Measurements from ENCODE around the gene SEMA4D. TPM values are rescaled to one million over a fixed set of nuclear protein-coding genes. Genes with fewer than 3 reads are reported as not detected.

Gene SEMA4D
- total RNA-seq, 3 donors from 2014 or later, result 20.9 to 26.9 (median 23.1) TPM

DNA sequence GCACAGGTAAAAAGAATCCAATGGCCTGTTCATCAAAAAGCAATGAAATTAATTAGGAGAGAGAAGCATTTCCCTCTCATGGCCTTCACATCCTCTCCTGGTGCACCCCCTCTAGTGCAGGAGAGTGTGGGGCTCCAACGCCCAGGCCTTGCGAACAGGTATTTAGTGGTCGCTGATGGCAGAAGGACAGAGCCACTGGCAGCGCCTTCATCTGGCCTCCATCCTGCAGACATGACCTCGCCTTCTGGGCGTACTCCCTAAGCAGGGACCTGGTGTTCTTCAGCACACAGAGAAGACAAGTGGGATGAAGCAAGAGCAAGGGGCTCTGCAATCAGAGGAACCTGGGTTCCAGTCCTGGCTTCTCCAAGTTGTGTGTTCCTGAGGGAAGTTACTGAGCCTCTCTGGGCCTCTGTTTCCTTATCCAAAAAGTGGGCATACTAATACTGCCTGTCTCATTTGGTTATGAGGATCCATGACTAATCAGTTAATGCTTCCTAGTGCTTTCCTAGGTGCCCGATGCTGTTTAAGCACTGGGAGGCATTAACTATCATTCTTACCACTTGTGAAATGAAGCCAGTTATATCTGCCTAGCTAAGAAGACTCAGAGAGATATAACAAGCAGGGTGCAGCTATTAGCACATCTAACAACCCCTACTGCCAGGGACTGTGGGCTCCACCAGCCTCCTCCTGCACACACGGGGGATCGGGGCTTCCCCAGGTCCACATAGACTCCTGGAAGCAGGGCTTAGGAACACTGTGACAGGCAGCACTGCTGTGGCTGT lies 77.3 kb downstream of the SEMA4D start:
- TF ChIP-seq, protein P1, sequence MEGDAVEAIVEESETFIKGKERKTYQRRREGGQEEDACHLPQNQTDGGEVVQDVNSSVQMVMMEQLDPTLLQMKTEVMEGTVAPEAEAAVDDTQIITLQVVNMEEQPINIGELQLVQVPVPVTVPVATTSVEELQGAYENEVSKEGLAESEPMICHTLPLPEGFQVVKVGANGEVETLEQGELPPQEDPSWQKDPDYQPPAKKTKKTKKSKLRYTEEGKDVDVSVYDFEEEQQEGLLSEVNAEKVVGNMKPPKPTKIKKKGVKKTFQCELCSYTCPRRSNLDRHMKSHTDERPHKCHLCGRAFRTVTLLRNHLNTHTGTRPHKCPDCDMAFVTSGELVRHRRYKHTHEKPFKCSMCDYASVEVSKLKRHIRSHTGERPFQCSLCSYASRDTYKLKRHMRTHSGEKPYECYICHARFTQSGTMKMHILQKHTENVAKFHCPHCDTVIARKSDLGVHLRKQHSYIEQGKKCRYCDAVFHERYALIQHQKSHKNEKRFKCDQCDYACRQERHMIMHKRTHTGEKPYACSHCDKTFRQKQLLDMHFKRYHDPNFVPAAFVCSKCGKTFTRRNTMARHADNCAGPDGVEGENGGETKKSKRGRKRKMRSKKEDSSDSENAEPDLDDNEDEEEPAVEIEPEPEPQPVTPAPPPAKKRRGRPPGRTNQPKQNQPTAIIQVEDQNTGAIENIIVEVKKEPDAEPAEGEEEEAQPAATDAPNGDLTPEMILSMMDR (IDR thresholded peaks at IDR 0.05), result no peak
- peaks cover 5% of the 10 kb centered on the region for H3K4me1 ChIP-seq (ENCODE audit: low read depth)
- DNase-seq (peak in 1 of 3 donors; percentile 42), ATAC-seq (no peak)
- H3K4me3 ChIP-seq, result no peak overlapping the region
- no peaks in the 10 kb centered on the region for H3K36me3 ChIP-seq (ENCODE audit: low read depth)
- intact Hi-C loops (cut with DNase I, micrococcal nuclease), result no loop called here
- H3K9me3 ChIP-seq, result no peaks in the 10 kb centered on the region

DNA sequence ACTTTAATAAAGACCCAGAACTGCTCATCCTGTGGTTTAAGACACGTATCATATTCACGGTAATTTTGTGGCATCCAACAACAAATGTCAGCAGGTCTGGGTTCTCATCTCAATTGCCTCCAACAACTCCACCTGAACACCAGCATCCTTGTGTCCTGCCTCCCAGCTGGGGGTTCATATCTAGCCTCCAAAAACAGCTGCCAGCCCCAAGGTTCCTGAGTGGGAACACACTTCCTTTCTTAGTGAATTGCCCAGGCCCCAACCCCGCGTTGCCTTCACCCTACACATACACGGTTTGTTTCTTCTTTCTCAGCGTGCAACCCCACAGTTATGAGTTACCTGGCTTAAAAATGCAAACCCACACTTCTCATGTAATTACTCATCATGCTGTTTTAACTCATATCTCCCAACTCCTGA lies 77.9 kb downstream of the SEMA4D start:
- no peak overlapping the region for H3K4me3 ChIP-seq
- intact Hi-C loops (cut with DNase I, micrococcal nuclease), result loop anchor here in 1 of 2 donors (10.0 kb wide), 1 partner anchor 125 kb away; no protein-coding TSS in a partner anchor
- peaks cover 3% of the 10 kb centered on the region for H3K4me1 ChIP-seq (ENCODE audit: low read depth)
- H3K9me3 ChIP-seq, result no peaks in the 10 kb centered on the region
- ATAC-seq (no peak), DNase-seq (peak in 1 of 3 donors; percentile 40)
- TF ChIP-seq, protein P1 (IDR thresholded peaks at IDR 0.05), result no peak
- H3K36me3 ChIP-seq (ENCODE audit: low read depth), result no peaks in the 10 kb centered on the region

GRCh38 chr9:89418882-89419640 lies 78.9 kb downstream of the SEMA4D start:
- H3K4me3 ChIP-seq, result no peak overlapping the region
- intact Hi-C loops (cut with DNase I, micrococcal nuclease), result loop anchor here in 1 of 2 donors (10.0 kb wide), 1 partner anchor 126 kb away; no protein-coding TSS in a partner anchor
- H3K9me3 ChIP-seq, result no peaks in the 10 kb centered on the region
- TF ChIP-seq, protein P1 (IDR thresholded peaks at IDR 0.05), result no peak
- peaks cover 3% of the 10 kb centered on the region for H3K4me1 ChIP-seq (ENCODE audit: low read depth)
- ATAC-seq, result peak; percentile 78
- DNase-seq, result peak; percentile 57 to 82 (median 60)
- H3K36me3 ChIP-seq (ENCODE audit: low read depth), result no peaks in the 10 kb centered on the region

GRCh38 chr9:89418474-89418845 lies 79.5 kb downstream of the SEMA4D start:
- intact Hi-C loops (cut with DNase I, micrococcal nuclease), result loop anchor here in 1 of 2 donors (10.0 kb wide), 1 partner anchor 126 kb away; no protein-coding TSS in a partner anchor
- Histone ChIP-seq H3K9me3 (no peaks in the 10 kb centered on the region), H3K4me1 (ENCODE audit: low read depth) (peaks cover 3% of the 10 kb centered on the region), H3K36me3 (ENCODE audit: low read depth) (no peaks in the 10 kb centered on the region), H3K4me3 (no peak overlapping the region)
- DNase-seq, result no peak
- TF ChIP-seq, protein P1 (IDR thresholded peaks at IDR 0.05), result no peak
- no peak for ATAC-seq

DNA sequence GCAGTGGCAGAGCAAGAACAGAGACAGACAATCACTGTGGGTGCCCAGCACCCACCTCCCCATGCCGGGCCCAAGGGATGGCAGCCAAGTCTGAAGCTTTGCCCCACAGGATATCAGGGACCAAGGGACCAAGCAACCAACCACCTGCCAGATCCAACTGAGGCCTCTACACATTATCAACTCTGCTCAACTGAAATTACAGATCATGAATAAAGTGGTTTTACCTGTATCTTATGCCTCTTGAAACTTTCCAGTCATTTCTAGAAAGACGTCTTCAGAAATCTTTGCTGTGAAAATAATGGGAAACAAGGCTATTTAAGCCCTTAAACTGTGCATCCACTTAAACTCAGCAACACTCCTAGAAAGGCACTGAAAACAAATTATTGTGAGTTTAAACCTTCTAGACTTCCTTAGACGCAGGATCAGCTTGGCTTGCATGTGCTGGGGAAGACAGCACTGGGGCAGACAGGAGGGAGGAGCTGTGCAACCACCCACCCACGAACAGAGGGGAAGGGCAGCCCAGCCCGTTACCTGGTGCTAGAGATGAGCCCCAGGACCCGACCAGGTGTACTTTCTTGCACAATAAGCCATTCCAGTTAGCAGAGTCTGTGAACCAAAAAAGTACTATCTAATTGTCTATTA lies 80.0 kb downstream of the SEMA4D start:
- ATAC-seq, result peak; percentile 42
- TF ChIP-seq, protein P1 (IDR thresholded peaks at IDR 0.05), result no peak
- DNase-seq, result no peak
- no peaks in the 10 kb centered on the region for H3K9me3 ChIP-seq
- H3K4me3 ChIP-seq, result no peak overlapping the region
- peaks cover 3% of the 10 kb centered on the region for H3K4me1 ChIP-seq (ENCODE audit: low read depth)
- intact Hi-C loops (cut with DNase I, micrococcal nuclease), result loop anchor here in 1 of 2 donors (10.0 kb wide), 1 partner anchor 127 kb away; no protein-coding TSS in a partner anchor
- H3K36me3 ChIP-seq (ENCODE audit: low read depth), result no peaks in the 10 kb centered on the region

Measured in mucosa of descending colon (tissue), 3 donors.